Endothelial cell of umbilical vein (primary cell): Measurements from ENCODE around the gene NIPBL. TPM values are rescaled to one million over a fixed set of nuclear protein-coding genes. Genes with fewer than 3 reads are reported as not detected.

ENCODE experiments used
- BruUV-seq: library from RNA; stranded (reverse); fragments of 400-500 nt; replicated peaks from 2 replicates; lab custom pipeline; 2021; lab: Mats Ljungman, UMichigan
- CTCF ChIA-PET: fragments of 300-600, 350-600 bp; sonication (Branson Sonifier 250); formaldehyde crosslinking; loops from one replicate; lab custom pipeline; 2021; ENCODE audit warnings: antibody characterized with exemption, inconsistent platforms; lab: Charles Lee
- POLR2A ChIA-PET: fragments of 300-600, 350-600 bp; sonication (Branson Sonifier 250); formaldehyde crosslinking; loops from one replicate; lab custom pipeline; 2021; ENCODE audit warnings: antibody characterized with exemption, inconsistent platforms; lab: Charles Lee
- DNase-seq: peaks from one replicate; pipeline ENCODE4 v3.0.0-alpha.2; 2011; ENCODE audit warnings: low read depth, low spot score
- FAIRE-seq: peaks from 2 replicates; lab custom pipeline; 2011; peaks lifted over from hg19 to GRCh38; lab: Jason Lieb, UNC
- H2AFZ ChIP-seq: 2 replicates; pipeline ENCODE4 v1.6.0; 2012; ENCODE audit warnings: low read depth, low read length, control low read depth, inconsistent platforms
- H3K27ac ChIP-seq: 2 replicates; pipeline ENCODE4 v1.5.1; 2011; ENCODE audit warnings: low read depth, mild to moderate bottlenecking, control low read depth, low read length, moderate library complexity; ENCODE audit not compliant: insufficient read depth
- H3K27me3 ChIP-seq, 2 experiments: 2 replicates each; pipeline versions ENCODE4 v1.6.0 to v1.6.1; 2011; ENCODE audit warnings: low read length in 2 of 2, mixed read lengths in 1 of 2; ENCODE audit not compliant: control insufficient read depth in 2 of 2, insufficient read depth in 2 of 2
- H3K36me3 ChIP-seq, 2 experiments: 2 replicates in 1 of 2; 3 replicates in 1 of 2; pipeline ENCODE4 v1.5.1; 2011; ENCODE audit warnings: low read length in 2 of 2, mild to moderate bottlenecking in 1 of 2, moderate library complexity in 1 of 2; ENCODE audit not compliant: control insufficient read depth in 2 of 2, insufficient read depth in 2 of 2; ENCODE audit errors: extremely low read depth in 1 of 2
- H3K4me1 ChIP-seq: 3 replicates; pipeline ENCODE4 v1.5.1; 2011; ENCODE audit warnings: mild to moderate bottlenecking, low read length; ENCODE audit not compliant: control insufficient read depth, insufficient read depth; ENCODE audit errors: extremely low read depth
- H3K4me2 ChIP-seq: 2 replicates; pipeline ENCODE4 v1.6.1; 2011; ENCODE audit warnings: low read length, control low read depth, mixed read lengths; ENCODE audit not compliant: insufficient read depth
- H3K4me3 ChIP-seq, 3 experiments: fragments of 200-600 bp in 1 of 3; sonication (generic), shearing (Covaris generic) in 1 of 3; replicated peaks in 1 of 3; 2 replicates each; pipeline ENCODE4 v1.5.1; 2011 to 2016; ENCODE audit warnings: control low read depth in 3 of 3, low read length in 3 of 3, mild to moderate bottlenecking in 2 of 3, inconsistent platforms in 1 of 3, low read depth in 1 of 3, moderate library complexity in 1 of 3; ENCODE audit not compliant: insufficient read depth in 1 of 3
- H3K79me2 ChIP-seq: 2 replicates; pipeline ENCODE4 v1.6.0; 2012; ENCODE audit warnings: low read length, inconsistent platforms; ENCODE audit not compliant: control insufficient read depth, insufficient read depth
- H3K9ac ChIP-seq: replicated peaks from 2 replicates; pipeline ENCODE3; 2011; ENCODE audit warnings: low read length, control low read depth; ENCODE audit not compliant: insufficient read depth; ENCODE audit errors: extremely low read depth
- H3K9me1 ChIP-seq: replicated peaks from 3 replicates; pipeline ENCODE4 v1.6.0; 2011; ENCODE audit warnings: mild to moderate bottlenecking, low read length; ENCODE audit not compliant: control insufficient read depth, insufficient read depth; ENCODE audit errors: extremely low read depth
- H3K9me3 ChIP-seq: replicated peaks from 2 replicates; pipeline ENCODE4 v1.5.1; 2012; ENCODE audit warnings: low read length, inconsistent platforms; ENCODE audit not compliant: control insufficient read depth, insufficient read depth
- H4K20me1 ChIP-seq: replicated peaks from 2 replicates; pipeline ENCODE3; 2011; ENCODE audit warnings: mild to moderate bottlenecking, low read length; ENCODE audit not compliant: control insufficient read depth, insufficient read depth; ENCODE audit errors: extremely low read depth
- EZH2 ChIP-seq: IDR thresholded peaks from 2 replicates; pipeline ENCODE4 v1.6.1; 2012; ENCODE audit warnings: borderline replicate concordance, low read depth, mild to moderate bottlenecking, moderate library complexity, low read length, inconsistent platforms; ENCODE audit not compliant: severe bottlenecking
- FOS ChIP-seq: IDR thresholded peaks from 2 replicates; pipeline ENCODE4 v1.6.1; 2011; ENCODE audit warnings: mild to moderate bottlenecking, low read length, moderate library complexity, borderline replicate concordance; ENCODE audit not compliant: insufficient read depth
- GATA2 ChIP-seq: IDR thresholded peaks from 2 replicates; pipeline ENCODE4 v1.7.0; 2011; ENCODE audit warnings: low read depth, mild to moderate bottlenecking, moderate library complexity, mixed read lengths, low read length; ENCODE audit not compliant: insufficient read length, insufficient read depth
- JUN ChIP-seq: IDR thresholded peaks from 2 replicates; pipeline ENCODE4 v1.6.1; 2011; ENCODE audit warnings: borderline replicate concordance, low read depth; ENCODE audit not compliant: insufficient read length, insufficient read depth
- MAX ChIP-seq: IDR thresholded peaks from 2 replicates; pipeline ENCODE4 v1.6.1; 2011; ENCODE audit not compliant: insufficient read depth, insufficient read length
- MYC ChIP-seq: IDR thresholded peaks from one replicate; pipeline ENCODE4 v1.6.1; 2011; ENCODE audit warnings: mild to moderate bottlenecking, low read depth, low read length
- POLR2A ChIP-seq: IDR thresholded peaks from 2 replicates; pipeline ENCODE4 v1.6.1; 2012; ENCODE audit warnings: low read depth, mild to moderate bottlenecking, control low read depth, low read length
- POLR2AphosphoS5 ChIP-seq: IDR thresholded peaks from 2 replicates; pipeline ENCODE4 v1.6.1; 2012; ENCODE audit warnings: low read depth, mild to moderate bottlenecking, control low read depth, low read length, moderate library complexity; ENCODE audit not compliant: insufficient read depth
- dilution Hi-C: fragments of 300-500 bp; cut with MboI; formaldehyde crosslinking; loops from one replicate; pipeline ENCODE4 v1.15.0; 2019; ENCODE audit warnings: low sequenced_read_pairs; ENCODE audit not compliant: extremely low pct_ligation_motif_present
- intact Hi-C: fragments of 100-400 bp; cut with micrococcal nuclease; formaldehyde crosslinking; loops from one replicate; pipeline ENCODE4 v1.10.0; 2022
- polyA plus RNA-seq, 4 experiments: library from polyadenylated mRNA; depleted of rRNA in 3 of 4; stranded (reverse) in 3 of 4; unstranded in 1 of 4; fragments of >200 nt; gene quantifications; 2 replicates each; pipeline versions ENCODE4 v1.2.1 to v1.2.3, GENCODE V29; 2011 to 2012; ENCODE audit warnings: missing spikeins in 1 of 4
- total RNA-seq: library from RNA; stranded (reverse); gene quantifications from 2 replicates; pipeline ENCODE4 v1.2.3, GENCODE V29; 2021
- TF ChIP-seq, protein P1 (sequence below), 2 donors: IDR thresholded peaks; 1 replicate in 1 of 2; 2 replicates in 1 of 2; pipeline ENCODE4 v1.5.1; 2011; ENCODE audit warnings: low read length in 2 of 2, mild to moderate bottlenecking in 2 of 2, moderate library complexity in 2 of 2, control low read depth in 1 of 2, inconsistent platforms in 1 of 2, low read depth in 1 of 2; ENCODE audit not compliant: insufficient read depth in 1 of 2; ENCODE audit errors: extremely low read depth in 1 of 2

NIPBL gene
- total and polyA plus RNA-seq, 2 donors (not counting 3 experiments of a cell fraction or from before 2014, with no cell fraction given) = 15.5 to 50.7 TPM

DNA sequence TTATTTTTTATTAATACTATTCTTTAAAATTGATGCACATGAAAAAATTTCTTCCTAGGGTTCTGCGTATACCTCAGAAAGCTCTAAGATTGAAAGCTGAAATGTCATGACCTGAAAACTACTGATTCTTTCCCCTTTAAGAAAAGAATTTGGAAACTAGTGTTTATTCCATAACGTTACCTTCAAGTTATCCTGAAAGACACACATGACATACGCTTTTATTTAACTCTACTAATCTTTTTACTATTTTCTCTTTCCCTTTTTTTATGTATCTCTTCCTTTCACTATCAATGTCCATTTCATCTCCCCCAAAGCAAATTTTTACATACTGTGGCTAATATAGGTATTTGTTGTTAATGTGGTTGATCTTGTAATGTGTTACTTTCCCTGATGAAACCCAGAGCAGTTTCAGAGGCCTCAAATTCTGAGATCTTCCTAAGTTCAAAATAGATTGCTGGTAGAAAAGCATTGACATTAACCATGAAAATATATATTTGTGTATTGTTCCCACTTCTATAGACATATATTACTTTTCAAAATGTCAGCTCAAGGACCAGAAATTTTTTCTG is 7.4 kb downstream of the NIPBL start:
- no TSS peak for BruUV-seq
- H3K4me1 ChIP-seq = peaks cover 7% of the 10 kb centered on the region
- peaks cover 23% of the 10 kb centered on the region for H4K20me1 ChIP-seq
- peaks cover 97% of the 10 kb centered on the region for H3K79me2 ChIP-seq
- H3K4me3 ChIP-seq = no peak overlapping the region
- intact Hi-C loops (no loop called here), dilution Hi-C loops (no loop called here)
- no peak overlapping the region for H3K9ac ChIP-seq
- ChIA-PET POLR2A (no interaction called here), CTCF (interaction anchor here (0.9 to 1.3 kb wide), 3 partner anchors 10 to 60 kb away, joined by 3 read pairs; no protein-coding TSS in a partner anchor)
- no peaks in the 10 kb centered on the region for H3K9me3 ChIP-seq
- H3K36me3 ChIP-seq = peaks cover 0 to 4% of the 10 kb centered on the region in 2 experiments
- H3K4me2 ChIP-seq = no peak overlapping the region
- H3K27ac ChIP-seq = no peak overlapping the region
- TF ChIP-seq, protein P1, sequence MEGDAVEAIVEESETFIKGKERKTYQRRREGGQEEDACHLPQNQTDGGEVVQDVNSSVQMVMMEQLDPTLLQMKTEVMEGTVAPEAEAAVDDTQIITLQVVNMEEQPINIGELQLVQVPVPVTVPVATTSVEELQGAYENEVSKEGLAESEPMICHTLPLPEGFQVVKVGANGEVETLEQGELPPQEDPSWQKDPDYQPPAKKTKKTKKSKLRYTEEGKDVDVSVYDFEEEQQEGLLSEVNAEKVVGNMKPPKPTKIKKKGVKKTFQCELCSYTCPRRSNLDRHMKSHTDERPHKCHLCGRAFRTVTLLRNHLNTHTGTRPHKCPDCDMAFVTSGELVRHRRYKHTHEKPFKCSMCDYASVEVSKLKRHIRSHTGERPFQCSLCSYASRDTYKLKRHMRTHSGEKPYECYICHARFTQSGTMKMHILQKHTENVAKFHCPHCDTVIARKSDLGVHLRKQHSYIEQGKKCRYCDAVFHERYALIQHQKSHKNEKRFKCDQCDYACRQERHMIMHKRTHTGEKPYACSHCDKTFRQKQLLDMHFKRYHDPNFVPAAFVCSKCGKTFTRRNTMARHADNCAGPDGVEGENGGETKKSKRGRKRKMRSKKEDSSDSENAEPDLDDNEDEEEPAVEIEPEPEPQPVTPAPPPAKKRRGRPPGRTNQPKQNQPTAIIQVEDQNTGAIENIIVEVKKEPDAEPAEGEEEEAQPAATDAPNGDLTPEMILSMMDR (IDR thresholded peaks at IDR 0.05; ENCODE audit: extremely low read depth in 1 of 2, insufficient read depth in 1 of 2, low read depth in 1 of 2, low read length in 2 of 2) = no peak
- TF ChIP-seq MAX = no peak
- TF ChIP-seq JUN = no peak
- no peak for TF ChIP-seq FOS
- no peak for TF ChIP-seq EZH2
- TF ChIP-seq POLR2A = no peak
- no peak for TF ChIP-seq GATA2
- no peak for TF ChIP-seq POLR2AphosphoS5
- no peak for TF ChIP-seq MYC
- H3K9me1 ChIP-seq = no peaks in the 10 kb centered on the region
- H2AFZ ChIP-seq = no peak overlapping the region
- H3K27me3 ChIP-seq = no peaks in the 10 kb centered on the region
- FAIRE-seq (no peak), DNase-seq (no peak)
